ENCODE results near the gene DUSP8.

DNA sequence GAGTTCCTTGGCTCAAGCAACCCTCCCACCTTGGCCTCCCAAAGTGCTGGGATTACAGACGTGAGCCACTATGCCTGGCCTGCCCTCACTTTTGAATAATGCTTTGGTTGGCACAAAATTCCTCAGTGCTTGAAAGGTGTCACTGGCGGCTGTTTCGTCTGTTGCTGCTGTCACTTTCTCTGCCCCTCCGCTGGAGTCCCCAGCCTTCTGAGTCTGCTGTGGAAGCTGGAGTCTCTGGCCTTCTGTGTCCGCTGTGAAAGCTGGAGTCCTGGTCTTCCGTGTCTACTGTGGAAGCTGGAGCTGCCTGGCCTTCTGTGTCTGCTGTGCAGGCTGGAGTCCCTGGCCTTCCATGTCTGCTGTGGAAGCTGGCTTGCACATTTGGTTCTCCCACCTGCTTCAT, 17.9 kb upstream of the DUSP8 start:
- TF ChIP-seq, protein P1, sequence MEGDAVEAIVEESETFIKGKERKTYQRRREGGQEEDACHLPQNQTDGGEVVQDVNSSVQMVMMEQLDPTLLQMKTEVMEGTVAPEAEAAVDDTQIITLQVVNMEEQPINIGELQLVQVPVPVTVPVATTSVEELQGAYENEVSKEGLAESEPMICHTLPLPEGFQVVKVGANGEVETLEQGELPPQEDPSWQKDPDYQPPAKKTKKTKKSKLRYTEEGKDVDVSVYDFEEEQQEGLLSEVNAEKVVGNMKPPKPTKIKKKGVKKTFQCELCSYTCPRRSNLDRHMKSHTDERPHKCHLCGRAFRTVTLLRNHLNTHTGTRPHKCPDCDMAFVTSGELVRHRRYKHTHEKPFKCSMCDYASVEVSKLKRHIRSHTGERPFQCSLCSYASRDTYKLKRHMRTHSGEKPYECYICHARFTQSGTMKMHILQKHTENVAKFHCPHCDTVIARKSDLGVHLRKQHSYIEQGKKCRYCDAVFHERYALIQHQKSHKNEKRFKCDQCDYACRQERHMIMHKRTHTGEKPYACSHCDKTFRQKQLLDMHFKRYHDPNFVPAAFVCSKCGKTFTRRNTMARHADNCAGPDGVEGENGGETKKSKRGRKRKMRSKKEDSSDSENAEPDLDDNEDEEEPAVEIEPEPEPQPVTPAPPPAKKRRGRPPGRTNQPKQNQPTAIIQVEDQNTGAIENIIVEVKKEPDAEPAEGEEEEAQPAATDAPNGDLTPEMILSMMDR (IDR thresholded peaks at IDR 0.05), result no peak
- no peak for TF ChIP-seq ZFX (IDR thresholded peaks at IDR 0.05; ENCODE audit: borderline replicate concordance)

All from 22Rv1 (cell line).